ENCODE measurements around the gene MYH11. TPM values are rescaled to one million over a fixed set of nuclear protein-coding genes. Genes with fewer than 3 reads are reported as not detected.

The MYH11 gene
- total RNA-seq, 2 donors from 2014 or later, result 2,411 to 2,456 TPM

GRCh38 chr16:15653227-15653626 is 203.6 kb downstream of the MYH11 start:
- ATAC-seq (ENCODE audit: insufficient number of reproducible peaks, low FRiP score, low read depth) (no peak), DNase-seq (ENCODE audit: low spot score) (no peak)
- no peak for TF ChIP-seq CTCF (IDR thresholded peaks at IDR 0.05)
- no peak overlapping the region for H3K27ac ChIP-seq
- H3K4me3 ChIP-seq, result no peak overlapping the region
- peaks cover 18 to 34% of the 10 kb centered on the region in 2 donors for H3K4me1 ChIP-seq (ENCODE audit: control insufficient read depth in 1 of 2, low read depth in 2 of 2)
- H3K36me3 ChIP-seq, result no peaks in the 10 kb centered on the region
- H3K27me3 ChIP-seq (replicated peaks; ENCODE audit: insufficient read depth), result no peaks in the 10 kb centered on the region
- no peaks in the 10 kb centered on the region for H3K9me3 ChIP-seq

Other genes with a start within 250 kb of the MYH11 start
- gene MARF1, start 213.9 kb downstream of the MYH11 start, total RNA-seq, result 10 to 100 TPM; 35.7 to 49.6 TPM
- gene NDE1, start 206.8 kb downstream of the MYH11 start, total RNA-seq, result 10 to 100 TPM; 26.5 to 37.0 TPM
- 10 to 100 TPM; 14.9 to 29.1 TPM for gene CEP20, start 31.6 kb upstream of the MYH11 start, total RNA-seq
- 10 to 100 TPM; 89.2 to 94.9 TPM for gene ABCC1, start 92.6 kb upstream of the MYH11 start, total RNA-seq

Data from thoracic aorta (tissue), 2 donors.